ENCODE results near the gene BBX.

Gene BBX

DNA sequence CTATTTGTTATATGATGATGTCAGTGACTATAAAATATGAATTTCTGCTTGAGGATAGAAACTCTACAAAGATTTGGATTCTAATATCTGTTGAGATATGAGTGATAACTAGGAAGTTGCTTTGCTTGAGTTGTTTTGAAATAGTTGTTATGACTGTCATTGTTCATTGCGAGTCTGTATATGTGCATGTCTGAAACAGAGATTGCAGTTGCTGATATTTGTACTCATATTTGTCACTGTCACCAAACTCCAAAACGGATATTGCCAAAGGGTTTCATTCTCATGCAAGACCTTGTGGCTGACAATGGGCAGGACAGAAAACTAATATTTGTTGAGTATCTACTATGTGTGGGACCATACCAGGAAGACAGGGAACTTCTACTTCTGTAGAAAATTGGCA is 327.9 kb downstream of the BBX start:
- no peak for DNase-seq

- no peak for DNase-seq
These were observed 331.1 kb downstream of the BBX start for GRCh38 chr3:107853821-107854220.

DNA sequence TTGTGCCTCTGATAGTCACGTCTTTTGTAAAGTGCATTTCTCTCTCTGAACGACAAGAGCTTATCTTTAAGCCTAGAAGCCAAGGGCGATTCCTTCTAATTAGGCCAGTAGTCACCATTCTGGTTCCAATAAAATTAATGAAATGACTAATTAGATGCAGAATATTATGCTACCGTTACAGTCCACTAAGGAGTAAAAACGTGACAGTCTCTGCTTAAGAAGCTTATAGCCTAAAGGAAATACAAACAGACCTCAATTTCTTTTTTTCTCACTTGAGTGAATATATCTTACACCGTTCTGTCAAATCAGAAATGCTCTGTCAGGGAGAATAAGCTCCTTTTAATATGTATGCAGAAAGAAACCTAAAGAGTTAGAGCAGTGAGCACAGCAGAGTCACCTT is 332.0 kb downstream of the BBX start:
- DNase-seq, result no peak

DNA sequence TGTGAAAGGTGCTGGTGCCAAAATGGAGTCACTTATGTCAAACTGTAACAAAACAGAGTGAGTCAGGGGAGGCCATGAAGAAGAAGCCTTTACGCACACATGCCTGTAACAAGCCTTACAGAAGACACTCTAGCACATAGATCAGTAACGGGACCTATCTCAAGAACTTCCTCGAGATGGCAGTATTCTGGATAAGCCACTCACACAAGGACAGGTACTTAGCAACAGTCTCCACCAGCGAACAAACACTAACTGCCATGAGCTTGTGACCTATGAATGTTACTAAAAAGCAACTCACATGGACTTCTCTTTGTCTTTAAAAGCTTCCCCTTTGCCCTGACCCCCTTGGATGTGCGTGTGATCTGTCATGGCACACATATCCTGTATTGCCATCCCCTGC is 332.9 kb downstream of the BBX start:
- no peak for DNase-seq

GRCh38 chr3:107857854-107858253 is 335.1 kb downstream of the BBX start:
- DNase-seq, result no peak

DNA sequence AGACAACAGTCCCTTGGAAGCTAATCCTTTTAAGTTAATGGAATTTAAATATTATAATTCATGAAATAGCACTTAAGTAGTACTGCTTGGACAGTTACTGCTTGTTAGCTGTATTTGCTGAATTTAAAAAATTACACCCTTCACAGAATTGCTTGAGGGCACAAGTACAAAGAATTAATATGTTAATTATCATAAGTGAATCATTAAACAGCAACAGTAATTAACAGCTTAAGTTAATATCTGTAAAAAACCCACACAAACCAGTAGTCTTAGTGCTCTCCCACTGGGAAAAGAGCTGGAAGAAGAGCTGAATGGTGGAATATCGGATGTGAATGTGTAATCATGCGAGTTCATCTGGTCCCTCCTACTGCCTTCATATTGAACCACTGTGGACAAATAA is 336.1 kb downstream of the BBX start:
- no peak for DNase-seq

Data from SHP77 treated with DMSO at 0.1 percent for 48 hours (cell line).